DND-41 (cell line): Measurements from ENCODE around the gene RNF150.
"Not testable (repeated sequence)": the region's sequence is repeated elsewhere in the genome, so short reads cannot be mapped to it uniquely, and the experiment has no call there.

Source experiments
- EZH2 ChIP-seq: IDR thresholded peaks from 3 replicates; pipeline ENCODE4 v1.6.1; 2012; ENCODE audit warnings: borderline replicate concordance, low read depth, mild to moderate bottlenecking, moderate library complexity, low read length, inconsistent platforms; ENCODE audit not compliant: severe bottlenecking
- TF ChIP-seq, protein P1 (sequence below): IDR thresholded peaks from 2 replicates; pipeline ENCODE4 v1.5.1; 2012; ENCODE audit warnings: borderline replicate concordance, low read length, moderate library complexity, mild to moderate bottlenecking; ENCODE audit not compliant: poor library complexity, severe bottlenecking; ENCODE audit errors: extremely low read depth

DNA sequence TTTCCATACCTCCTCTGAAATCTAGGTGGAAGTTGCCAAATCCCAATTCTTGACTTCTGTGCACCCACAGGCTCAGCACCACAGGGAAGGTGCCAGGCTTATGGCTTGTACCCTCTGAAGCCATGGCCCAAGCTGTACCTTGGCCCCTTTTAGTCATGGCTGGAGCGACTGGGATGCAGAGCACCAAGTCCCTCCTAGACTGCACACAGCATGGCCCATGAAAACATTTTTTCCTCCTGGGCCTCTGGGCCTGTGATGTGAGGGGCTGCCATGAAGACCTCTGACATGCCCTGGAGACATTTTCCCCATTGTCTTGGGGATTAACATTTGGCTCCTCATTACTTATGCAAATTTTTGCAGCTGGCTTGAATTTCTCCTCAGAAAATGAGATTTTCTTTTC, 82.3 kb downstream of the RNF150 start:
- TF ChIP-seq, protein P1, sequence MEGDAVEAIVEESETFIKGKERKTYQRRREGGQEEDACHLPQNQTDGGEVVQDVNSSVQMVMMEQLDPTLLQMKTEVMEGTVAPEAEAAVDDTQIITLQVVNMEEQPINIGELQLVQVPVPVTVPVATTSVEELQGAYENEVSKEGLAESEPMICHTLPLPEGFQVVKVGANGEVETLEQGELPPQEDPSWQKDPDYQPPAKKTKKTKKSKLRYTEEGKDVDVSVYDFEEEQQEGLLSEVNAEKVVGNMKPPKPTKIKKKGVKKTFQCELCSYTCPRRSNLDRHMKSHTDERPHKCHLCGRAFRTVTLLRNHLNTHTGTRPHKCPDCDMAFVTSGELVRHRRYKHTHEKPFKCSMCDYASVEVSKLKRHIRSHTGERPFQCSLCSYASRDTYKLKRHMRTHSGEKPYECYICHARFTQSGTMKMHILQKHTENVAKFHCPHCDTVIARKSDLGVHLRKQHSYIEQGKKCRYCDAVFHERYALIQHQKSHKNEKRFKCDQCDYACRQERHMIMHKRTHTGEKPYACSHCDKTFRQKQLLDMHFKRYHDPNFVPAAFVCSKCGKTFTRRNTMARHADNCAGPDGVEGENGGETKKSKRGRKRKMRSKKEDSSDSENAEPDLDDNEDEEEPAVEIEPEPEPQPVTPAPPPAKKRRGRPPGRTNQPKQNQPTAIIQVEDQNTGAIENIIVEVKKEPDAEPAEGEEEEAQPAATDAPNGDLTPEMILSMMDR, result not testable (repeated sequence)
- not testable (repeated sequence) for TF ChIP-seq EZH2
